Measurements from ENCODE around the gene CIAO2B.

Gene CIAO2B

DNA sequence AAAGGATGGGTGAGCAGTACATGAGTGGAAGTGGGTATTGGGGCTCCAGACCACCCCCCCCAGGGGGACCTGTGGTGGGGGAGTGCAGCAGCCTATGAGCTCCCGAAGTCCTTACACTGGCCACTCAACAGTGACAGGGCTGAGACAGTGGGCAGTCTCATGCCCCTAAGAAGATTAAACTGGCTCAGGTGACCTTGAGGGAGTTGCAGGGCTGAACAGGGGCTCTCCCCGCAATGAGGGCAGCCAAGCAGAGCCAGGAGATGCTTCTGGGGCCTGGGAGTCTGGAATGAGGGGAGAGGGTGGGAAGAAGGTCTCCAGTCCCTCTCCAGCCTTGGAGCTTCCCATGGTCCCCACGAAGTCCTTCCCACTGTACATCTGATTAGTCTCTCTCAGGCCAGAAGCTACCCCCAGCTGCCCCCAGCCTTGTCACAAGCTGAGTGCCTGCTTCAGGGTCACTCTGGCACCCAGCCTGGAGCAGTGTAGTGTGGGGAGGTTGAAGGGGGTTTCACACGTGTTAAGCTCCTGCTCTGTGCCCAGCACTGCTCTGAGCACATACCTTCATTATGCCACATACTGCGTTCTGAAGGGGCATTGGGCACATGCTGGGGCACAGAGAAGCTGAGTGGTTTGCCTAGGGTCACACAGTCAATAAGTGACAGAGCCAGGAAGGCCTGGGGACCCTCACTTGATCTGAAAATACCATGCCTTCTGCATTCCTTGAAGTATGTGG, 14.5 kb downstream of the CIAO2B start:
- DNase-seq = no peak

DNA sequence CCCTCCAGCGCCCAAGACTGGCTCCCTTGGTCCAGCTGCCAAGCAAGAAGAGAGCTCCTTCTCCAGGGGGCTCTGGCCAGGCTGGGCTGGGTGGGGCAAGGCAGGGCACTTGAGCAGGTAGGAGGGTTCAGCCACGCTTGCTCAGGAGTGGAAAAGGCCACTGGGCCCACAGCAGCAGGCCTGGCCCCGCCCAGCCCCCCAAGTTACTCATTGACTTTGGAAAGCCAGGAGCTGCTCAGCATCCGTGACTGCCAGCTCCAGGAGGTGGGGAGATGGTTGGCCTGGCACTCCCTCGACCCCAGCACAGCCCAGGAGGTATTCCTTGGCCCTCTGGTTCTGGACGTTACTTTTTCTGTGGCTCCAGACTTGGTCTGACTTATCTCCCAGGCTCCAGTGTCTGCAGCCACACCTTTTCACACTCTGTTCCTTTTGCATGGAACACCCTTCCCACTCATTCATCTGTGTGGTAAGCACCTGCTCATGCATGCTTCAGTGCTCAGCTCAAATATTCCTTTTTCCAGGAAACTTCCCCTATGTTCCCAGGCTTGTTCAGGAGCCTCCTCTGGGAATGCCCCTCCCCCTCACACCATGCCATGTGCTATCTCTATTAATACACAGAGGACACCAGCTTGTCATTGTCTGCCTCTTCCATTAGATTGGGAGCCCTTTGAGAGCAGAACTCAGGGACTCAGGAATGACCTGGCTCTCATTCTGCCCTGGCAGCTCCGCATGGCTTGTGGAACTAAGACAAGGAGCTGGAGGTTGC, 15.2 kb downstream of the CIAO2B start, which contains the start of gene CDH16:
TSS of gene CDH16 (minus strand) at position 83 of the 766 bp plus-strand sequence. CDS start 820 bp downstream, outside the sequence.
- DNase-seq = no peak

DNA sequence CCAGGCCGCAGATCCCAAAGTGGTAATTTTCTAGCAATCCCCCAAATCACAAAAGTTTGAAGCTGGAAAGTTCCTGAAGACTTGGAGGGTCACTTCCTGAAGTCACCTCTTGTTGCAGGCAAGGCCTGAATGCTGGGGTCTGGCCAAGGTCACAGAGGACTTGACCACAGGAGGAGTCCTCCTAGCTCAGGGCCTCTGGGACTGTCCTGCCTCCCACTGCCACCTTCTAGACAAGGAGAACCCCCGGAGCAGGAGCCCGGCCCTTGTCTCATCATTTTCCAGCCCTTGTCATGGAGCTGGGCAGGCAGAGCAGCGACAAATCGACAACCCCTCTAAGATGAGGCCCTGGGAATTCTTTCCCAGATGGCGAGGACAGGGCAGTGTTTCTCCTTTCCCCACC, 15.8 kb downstream of the CIAO2B start:
- no peak for DNase-seq

DNA sequence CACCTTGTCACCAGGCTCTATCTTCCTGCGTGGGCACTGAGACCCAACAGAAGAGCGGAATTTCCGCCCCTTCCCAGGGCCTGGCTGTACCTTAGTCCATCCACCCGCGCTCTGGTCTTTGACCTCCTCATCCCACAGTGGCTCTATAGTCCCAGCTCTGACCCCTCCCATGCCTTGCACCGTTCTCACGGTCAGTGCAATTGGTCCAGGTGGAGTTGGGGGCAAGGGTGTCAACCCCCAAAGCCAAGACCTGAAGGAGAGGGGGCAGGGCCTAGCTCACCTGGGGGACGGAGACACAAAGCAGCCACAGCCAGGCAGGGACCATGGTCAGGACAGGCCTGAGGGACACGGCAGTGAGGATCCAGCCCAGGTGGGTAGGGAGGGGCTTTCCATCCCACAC, 16.5 kb downstream of the CIAO2B start:
- no peak for DNase-seq

DNA sequence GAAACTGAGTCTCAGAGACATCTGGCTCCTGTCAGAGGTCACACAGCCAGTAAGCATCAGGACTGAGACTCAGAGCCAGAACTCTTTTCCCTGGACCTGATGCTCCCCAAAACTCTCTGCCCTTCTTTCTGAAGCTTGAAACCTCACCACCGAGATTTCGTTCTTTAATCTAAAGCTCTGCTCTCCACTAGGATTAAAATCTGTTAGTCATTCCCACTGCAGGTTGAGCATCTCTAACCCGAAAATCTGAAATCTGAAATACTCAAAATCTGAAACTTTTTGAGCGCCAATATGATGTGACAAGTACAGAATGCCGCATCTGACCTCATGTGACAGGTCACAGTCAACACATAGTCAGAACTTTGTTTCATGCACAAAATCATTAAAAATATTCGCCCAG, 17.7 kb downstream of the CIAO2B start:
- DNase-seq = no peak

DNA sequence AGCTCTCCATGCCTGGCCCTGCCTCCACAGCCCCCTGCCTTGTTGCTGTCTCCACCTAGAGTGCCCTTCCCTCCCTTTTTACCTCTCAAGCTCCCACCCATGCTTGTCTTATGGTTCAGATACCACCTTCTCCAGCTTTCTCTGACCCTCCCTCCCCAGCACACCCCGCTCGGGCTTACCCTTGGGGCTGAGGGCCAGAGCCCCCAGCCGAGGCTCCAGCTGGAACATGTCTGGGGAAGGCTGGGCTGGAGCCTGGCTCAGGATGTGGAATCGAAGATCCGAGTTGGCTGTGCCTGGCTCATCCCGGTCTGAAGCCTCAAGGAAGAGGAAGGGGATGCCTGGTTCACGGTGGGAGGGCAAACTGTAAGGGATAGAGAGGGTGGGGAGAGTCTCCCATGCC, 19.2 kb downstream of the CIAO2B start:
- no peak for DNase-seq

DNA sequence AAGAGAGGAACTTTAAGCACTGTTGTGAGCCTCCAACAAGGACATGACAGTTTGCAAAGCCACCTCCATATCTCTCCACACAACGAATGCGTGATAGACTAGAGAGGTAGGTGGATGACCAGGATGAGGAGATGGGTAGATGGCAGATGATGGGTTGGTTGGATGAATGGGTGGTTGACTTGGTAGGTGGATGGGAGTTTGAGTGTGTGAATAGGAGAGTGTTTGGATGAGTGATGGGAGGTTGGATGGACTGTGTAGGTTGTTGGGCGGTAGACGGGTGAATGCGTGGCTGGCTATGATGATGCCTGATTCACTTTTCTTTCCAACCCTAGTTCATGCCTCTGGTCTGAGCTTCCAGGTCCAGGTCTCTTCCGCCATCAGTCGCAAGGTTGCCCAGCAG, 19.7 kb downstream of the CIAO2B start:
- DNase-seq = no peak

DNA sequence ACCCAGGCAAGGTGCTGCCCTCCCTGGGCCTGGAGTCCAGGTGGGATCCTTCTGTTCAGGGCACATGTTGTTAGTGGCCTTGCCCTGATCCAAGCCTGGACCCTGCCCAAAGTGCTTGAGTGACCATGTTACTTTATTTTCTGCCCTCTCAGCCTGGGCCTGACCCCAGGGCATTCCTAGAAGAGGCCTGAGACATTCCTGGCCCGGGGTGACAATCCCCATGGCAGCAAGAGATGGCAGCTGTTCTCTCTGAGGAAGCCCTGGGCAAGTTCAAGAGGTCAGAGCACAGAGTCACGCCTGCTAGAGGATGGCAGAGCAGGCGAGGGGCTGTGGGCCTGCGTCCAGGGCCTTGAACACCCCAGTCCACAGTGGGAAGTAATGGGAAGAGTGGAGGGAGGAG, 20.5 kb downstream of the CIAO2B start:
- no peak for DNase-seq

DNA sequence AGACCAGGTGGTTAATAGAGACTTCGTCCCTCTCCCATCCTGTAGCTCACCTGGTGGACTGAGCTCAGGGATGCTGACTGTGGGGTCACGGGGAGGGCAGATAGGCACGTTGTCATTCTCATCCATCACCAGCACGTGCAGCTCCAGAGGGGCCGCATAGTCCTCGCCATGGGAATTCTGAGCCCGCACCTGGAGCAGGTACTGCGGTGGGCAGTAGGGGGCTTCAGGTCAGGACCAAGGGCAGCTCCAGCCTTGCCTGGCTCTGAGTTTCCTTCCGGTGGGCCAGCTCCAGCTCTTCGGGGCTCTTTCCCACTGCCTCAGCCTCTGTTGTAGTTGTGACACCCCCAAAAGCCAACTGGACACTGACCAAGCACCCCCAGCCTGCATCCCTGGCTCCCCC, 21.1 kb downstream of the CIAO2B start:
- DNase-seq = no peak

DNA sequence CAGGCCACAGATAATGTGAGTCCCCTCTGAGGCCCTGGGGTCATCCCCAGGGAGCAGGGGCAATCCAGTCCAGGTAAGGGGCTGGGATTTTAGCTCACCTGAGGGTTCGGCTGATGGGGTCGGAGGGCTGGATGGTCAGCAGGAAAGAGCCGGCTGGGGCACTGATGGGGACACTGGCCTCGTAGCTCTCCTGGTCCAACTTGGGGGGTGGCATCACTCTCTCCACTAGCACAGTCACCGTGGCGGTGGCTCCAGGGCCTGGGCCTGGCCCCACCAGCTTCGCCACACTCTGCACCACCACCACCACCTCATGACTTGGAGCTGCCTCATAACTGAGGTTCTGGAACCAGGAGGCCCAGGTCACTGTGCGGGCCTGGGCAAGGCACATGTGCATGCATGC, 22.4 kb downstream of the CIAO2B start:
- no peak for DNase-seq

DNA sequence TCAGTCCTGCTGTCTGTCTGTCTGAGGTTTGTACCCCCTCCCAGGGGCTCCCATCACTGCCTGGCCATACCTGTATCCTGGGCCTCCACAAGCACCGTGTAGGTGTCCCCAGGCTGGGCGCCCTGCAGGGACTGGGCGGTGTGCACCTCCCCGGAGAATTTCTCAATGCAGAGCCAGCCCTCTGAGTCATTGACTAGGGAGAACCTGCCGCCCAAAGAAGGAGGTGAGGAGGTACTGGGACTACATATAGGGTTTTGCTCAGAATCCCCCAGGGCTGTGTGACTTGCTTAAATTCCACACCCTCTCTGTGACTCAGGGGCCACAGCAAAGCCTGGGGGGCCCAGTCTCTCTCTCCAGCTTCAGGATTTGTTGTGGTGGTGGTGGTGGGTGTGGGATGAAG, 23.1 kb downstream of the CIAO2B start:
- no peak for DNase-seq

DNA sequence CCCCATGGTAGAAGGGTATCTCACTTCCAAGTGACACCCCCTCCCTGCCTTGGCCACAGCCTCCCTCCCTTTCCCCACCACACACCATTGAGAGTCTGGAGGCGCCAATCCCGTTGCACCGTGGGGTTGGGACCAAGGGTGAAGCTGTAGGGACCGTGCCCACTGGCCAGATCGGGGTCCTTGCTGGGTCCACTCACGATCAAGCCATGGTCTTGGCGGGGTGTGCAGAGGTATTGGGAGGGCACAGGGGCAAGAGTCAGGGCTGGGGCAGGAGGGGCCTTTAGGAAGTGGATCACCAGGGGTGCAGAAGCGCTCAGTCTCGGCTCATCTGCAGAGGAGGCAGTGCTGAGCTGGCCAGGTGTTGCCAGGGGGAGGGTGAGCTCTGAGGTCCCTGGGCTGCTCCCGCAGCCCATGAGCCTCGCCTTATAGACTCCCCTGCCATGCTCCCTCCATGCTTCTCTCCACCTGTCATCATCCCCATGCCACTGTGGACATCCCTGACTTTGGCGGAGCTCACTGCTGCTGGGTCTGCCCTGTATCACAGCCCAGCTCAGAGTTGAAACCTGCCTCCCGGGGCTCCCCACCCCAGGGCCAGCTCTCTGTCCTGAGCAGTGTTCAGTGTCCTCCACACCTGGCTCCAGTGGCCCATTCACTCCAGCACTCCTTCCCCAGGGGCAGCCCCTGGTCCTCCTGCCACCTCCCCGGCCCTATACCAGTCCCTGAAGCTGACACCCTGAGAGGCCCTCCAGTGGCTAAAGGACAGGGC, 23.8 kb downstream of the CIAO2B start:
- DNase-seq = no peak

DNA sequence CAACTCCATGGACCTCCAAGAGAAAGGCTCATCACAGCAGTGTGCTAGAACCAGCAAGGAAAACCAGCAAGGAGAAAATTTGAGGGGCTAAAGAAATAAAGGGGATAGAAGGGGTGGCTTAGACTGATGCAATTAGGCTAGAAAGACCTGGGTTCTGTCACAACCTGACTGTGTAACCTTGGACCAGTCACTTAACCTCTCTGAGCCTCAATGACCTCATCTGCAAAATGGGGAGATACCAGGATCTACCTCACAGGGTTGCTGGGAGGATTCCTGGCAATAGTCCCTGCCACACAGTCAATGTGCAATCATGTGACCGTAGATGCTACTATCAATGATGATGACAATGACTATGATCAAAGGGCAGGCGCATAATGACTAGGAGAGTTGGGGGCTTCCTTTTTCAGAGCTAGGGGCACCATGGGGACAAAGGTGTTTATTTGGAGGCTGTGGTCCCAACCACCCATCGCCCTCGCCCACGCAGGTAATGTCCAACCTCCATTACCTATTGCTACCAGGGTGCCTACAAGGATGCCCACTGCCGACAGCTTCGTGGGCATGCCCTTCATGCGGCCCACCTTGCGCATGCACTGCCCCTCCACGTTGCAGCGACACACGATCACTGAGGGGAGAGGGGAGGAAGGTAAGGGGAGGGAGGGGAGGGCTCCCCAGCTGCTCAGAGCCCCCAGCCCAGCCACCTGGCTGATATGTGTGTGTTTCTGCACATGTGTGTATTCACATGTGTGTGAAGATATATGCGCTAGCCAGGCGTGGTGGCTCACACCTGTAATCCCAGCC, 25.2 kb downstream of the CIAO2B start:
- no peak for DNase-seq

DNA sequence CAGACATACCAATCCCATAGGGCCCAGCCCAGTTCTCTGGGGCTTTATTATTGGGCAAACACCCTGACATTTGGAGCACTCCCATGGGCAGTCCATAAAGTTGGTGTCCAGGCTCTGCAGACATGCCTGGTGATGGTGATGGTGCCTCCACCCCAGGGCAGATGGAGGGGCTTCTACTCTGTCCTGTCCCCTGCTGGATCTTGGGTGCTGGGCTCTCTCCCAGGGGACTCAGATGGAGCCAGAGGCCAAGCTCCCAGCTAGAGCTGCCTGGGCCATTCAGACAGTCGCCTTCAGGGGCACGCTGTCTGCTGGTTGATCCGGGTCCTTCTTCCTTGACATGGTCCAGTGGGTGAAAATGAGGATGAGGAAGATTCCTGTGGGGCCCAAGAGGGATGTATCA, 26.1 kb downstream of the CIAO2B start:
- no peak for DNase-seq

DNA sequence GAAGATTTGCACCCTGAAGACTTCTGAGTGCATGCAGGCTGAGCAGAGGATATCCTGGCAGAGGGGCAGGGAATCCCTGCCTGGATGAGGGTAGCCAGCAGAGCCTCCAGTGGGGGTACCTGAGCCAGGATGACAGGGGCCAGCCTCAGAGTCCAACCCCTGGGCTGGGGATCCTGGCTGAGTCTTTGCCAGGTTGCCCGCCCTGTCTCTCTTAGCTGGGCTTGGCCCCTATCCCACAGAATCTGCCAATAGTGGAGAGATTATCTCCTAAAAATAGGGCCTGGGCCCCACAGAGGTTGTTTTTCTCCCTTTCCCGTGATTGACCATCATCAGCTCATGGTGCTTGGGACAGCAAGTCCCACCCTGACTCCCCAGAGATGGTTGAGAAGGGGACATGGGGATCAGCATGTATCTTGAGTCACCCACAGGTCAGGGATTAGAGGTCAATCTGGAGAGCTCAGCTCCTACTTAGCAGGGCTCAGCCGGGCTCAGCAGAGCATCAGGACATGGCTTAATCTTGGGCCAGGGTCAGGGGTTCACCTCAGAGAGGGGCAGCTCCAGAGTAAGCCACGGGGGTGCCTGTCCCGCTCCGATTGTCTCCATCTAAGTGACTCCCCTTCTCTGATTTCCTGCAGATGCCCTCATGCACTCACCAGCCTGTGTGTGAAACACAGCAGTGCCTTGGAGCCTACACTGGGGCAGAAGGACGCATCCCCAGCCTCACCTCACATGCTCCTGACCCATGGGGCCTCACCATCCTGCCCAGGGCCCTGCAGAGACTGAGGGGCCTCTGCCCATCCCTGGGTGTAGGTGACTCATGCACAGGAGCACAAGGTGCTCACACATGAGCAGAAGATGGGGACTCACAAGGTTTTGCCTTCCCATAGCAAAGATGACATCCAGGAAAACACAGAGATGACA, 27.0 kb downstream of the CIAO2B start:
- DNase-seq = no peak

DNA sequence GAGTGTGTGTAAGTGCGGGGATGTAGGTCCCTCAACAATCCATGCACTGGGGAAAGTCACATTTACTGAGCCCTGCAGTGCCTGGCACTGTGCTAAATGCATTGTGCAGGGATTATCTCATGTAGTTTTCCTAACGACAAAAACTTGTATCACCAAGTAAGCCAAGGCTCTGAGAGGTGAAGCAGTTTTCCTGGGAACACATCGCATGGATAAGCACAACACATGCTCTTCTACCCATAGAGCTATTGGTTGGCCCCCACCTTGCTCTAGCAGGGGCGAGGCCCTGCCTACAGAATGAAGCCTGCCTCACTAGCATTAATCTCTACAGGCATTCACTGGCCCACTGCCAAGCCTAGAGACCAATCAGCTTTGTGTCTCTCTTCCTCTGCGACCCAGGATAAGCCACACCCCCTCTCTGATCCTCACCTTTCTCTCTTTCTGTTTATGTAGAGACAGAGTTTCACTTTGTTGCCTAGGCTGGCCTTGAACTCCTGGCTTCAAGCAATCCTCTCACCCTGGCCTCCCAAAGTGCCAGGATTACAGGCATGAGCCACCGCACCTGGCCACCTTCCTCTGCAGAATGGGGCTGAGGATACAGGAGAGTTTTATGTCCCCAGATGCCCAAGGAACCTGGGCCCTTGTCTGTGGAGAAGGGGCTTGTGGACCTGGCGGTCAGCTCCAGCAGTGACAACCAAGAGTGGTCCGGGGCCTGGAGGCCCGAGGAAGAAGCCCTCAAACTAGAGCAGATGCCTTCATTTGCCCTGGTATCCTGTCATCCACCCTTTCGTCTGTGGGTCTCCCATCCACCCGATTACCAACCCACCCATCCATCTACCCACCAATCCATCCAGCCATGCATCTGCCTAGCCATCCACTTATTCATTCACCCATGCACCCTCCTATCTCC, 28.3 kb downstream of the CIAO2B start:
- DNase-seq = no peak

DNA sequence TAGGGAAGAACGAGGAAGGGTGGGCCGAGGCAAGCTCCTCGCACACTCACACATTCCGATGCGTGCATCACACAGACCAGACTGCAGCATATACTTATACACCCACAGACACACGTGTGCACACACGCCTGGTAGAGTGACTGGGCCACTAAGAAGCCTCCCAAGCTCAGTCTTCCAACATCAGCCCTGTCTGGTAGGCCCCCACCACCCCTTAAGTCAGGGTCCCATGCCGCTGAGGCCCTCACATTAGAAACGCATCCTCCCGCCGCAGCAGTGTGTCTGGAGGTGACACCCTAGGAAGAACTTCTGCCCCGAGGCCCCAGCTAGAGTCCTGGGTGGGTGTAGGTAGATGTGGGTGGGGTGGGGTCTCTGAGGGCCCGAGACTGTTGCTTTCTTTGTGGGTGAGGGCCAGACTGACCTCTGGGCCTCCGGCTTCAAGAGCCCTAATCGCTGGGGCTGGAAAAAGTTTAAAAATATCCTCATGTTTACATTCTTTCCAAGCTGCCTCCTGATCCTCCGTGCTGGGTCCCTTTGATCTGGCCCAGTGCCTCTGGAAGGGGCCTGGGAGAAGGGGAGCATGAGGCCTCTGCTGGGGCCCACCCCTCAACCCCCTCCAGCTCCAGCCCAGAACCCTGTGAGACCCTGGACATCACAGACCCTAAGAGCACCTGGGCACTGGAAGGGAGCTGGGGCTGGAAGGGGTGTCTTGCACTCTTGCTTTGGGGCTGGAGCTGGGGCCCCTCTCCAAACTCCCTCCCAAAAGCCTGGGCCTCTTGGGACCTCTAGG, 29.2 kb downstream of the CIAO2B start:
- no peak for DNase-seq

DNA sequence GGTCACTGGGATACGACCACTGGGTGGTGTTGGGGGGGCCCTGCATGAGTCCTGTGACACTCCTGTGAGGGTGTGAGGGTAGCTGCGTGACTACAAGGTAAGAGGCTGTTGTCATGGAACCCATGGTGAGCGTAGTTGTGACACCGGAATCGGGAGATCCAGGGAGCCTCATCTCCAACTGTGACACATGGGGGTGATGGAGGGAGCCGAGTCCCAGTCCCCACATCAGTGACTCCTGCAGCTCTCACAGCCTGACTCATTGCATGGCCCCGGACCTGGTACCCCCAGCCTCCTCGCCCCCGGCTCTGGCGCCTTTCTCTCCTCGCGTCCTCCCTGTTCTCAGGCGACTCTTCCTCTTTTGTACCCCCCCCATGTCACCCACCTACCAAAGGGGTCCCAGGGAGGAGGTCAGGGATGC, 29.8 kb downstream of the CIAO2B start:
- DNase-seq = no peak

DNA sequence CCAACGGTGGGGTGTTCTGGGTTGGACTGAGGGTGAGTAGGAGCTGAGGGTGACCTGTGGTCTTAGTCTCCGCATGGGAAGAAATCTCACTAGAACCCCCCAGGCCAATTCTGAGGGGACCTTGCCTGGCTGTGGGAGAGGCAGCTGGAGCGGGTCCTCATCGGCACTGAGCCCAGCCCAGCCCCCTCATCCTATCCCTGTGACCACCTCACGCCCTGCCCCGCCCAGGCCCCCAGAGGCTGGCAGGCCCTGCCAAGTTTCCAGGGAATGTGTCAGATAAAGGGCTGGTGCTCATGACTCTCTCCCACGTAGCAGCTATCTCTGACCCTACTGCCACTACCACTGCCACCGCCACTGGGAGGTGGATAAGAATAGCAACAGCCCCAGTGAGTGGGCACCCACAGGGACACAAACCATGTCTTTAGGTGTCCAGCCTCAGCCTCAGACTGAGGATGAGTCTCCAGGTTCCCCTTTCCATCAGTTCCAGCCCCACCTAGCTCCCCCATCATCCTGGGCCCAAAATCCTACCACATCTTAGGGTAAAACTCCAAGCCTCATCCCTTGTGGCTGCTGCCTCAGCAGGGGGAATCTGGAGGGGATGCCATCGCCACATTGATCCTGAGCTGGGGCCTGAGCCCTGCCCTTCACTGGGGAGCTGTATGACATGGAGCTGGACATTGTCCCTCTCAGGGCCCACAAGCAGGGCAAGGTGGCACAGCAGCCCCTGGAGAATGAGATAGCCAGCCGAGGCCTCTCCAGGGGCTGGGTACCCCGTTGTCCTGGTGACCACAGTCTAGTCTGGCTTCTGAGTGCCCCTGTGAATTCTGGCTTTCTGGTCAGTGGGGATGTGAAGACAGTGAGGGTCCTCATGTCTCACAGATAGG, 30.4 kb downstream of the CIAO2B start:
- DNase-seq = no peak

Data from activated CD4-positive, CD25-positive, alpha-beta regulatory T cell treated with anti-CD3 and anti-CD28 coated beads, Interleukin-2, amount 50 U/mL, for 72 hours (primary cell).